HG03558 (cell line): ENCODE measurements around the gene SEC11A.
"Not testable (repeated sequence)": the region's sequence is repeated elsewhere in the genome, so short reads cannot be mapped to it uniquely, and the experiment has no call there.

Source experiments
- ATAC-seq: cut with Tn5 transposase; IDR thresholded peaks from one replicate; pipeline ENCODE4 v1.9.1; 2021; ENCODE audit warnings: moderate number of reproducible peaks; ENCODE audit not compliant: unreplicated experiment; ENCODE audit errors: extremely low read depth

SEC11A gene

GRCh38 chr15:84647726-84648125 lies 68.2 kb downstream of the SEC11A start:
- no peak for ATAC-seq

GRCh38 chr15:84645997-84646396 lies 69.9 kb downstream of the SEC11A start:
- ATAC-seq = no peak

DNA sequence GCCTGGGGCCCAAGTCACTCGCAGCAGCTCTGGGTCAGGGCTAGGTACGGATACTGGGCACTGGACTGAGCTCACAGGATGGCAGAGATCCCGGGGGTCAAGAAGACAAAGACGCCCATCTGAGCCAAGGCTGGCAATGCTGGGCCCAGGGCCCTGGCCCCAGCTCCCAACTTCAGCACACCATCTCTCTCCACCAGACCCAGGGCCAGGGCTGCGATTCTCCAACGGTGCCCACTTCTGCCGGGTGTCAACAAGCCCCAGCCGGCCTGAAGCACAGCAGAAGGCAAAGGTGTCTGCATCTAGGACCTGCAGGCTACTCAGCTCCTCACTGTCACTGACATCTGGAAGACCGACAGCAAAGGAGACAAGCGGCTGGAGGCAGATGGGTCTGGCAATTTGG lies 70.4 kb downstream of the SEC11A start:
- no peak for ATAC-seq

GRCh38 chr15:84643838-84644237 lies 72.1 kb downstream of the SEC11A start:
- no peak for ATAC-seq

DNA sequence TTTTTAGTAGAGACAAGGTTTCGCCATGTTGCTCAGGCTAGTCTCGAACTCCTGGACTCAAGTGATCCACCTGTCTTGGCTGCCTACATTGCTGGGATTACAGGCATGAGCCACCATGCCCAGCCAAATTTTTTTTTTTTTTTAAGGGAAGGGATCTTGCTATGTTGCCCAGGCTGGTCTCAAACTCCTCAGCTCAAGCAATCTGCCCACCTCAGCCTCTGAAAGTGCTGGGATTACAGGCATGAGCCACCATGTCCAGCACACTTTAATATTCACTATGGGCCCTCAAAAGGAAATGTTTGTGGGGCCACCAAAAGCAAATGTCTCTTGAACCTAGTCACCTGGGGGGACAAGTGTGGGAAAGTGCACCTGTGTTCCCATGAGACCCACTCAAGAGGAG lies 73.3 kb downstream of the SEC11A start:
- ATAC-seq = not testable (repeated sequence)

- ATAC-seq = not testable (repeated sequence)
These were observed 74.1 kb downstream of the SEC11A start for GRCh38 chr15:84641871-84642270.

GRCh38 chr15:84638103-84638502 lies 77.8 kb downstream of the SEC11A start:
- no peak for ATAC-seq

- ATAC-seq = no peak
These were observed 81.6 kb downstream of the SEC11A start for GRCh38 chr15:84634228-84634837.

DNA sequence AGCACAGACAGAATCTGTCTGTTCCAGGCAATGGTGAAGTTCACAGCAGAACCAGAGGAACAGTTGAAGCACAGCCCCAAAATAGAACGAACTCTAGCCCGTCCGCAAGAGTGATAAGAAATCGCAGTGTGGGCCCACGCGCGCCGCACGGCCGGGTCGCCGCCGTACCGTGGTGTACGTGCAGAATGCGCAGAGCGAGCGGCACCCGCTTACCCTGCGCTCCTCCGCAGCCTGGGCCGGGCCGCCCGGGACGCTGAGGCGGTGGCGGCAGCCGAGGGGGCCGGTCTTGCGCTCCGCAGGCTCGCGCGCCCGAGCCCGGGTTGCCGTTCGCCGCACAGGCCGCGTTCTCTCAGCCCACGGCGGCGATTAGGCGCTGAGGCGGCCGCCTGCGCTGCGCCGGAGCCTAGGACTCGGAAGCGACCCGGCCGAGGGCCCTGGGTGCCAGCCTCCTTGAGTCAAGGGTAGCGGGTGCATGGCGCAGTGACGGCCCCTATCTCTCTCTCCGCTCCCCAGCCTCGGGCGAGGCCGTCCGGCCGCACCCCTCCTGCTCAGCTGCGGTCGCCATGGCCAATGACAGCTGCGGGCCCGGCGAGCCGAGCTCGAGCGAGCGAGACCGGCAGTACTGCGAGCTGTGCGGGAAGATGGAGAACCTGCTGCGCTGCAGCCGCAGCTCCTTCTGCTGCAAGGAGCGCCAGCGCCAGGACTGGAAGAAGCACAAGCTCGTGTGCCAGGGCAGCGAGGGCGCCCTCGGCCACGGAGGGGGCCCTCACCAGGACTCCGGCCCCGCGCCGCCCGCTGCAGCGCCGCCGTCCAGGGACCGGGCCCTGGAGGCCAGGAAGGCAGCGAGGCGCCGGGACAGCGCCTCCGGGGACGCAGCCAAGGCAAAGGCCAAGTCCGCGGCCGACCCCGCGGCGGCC lies 82.4 kb downstream of the SEC11A start:
- ATAC-seq = peak; percentile 24

GRCh38 chr15:84631706-84632272 lies 84.2 kb downstream of the SEC11A start:
- no peak for ATAC-seq

DNA sequence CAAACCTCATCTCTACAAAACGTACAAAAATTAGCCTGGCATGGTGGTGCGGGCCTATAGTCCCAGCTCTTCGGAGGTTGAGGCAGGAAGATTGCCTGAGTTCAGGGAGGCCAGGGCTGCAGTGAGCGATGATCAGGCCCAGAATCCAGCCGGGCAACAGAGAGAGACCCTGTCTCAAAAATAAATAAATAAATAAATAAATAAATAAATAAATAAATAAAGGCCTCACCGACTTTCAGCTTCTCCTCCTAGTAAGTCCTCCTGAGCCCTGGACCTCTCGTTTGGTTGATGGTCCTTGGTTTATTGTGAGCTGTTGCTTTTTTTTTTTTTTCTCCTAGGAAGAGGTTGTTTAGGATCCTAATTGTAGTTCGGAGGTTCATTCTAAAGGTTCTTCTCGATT lies 86.9 kb downstream of the SEC11A start:
- no peak for ATAC-seq

DNA sequence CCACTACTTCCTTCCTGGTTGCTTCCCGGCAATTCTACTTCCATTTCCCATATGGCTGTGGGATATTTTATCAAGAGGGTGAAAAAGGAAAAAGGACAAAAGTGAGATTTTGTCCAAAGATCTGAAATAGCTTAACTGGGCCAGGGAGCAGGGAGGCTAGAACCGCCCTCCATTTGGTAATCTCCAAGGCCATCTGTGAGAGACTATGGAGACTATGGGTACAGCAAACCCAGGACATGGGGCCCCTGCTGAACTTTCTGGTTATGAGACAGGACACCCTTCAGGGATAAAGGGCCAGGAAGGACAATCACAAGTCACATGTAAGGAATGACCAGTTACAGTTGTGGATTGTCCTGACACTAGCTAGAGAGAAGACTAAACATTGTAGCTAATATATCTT lies 90.8 kb downstream of the SEC11A start:
- no peak for ATAC-seq

GRCh38 chr15:84624359-84624758 lies 91.6 kb downstream of the SEC11A start:
- no peak for ATAC-seq

GRCh38 chr15:84621358-84621979 lies 94.5 kb downstream of the SEC11A start:
- no peak for ATAC-seq

- ATAC-seq = no peak
These were observed 95.3 kb downstream of the SEC11A start for GRCh38 chr15:84620626-84621025.
